Effector CD8-positive, alpha-beta T cell (primary cell): Measurements from ENCODE around the gene GPR142.
"Not testable (repeated sequence)": the region's sequence is repeated elsewhere in the genome, so short reads cannot be mapped to it uniquely, and the experiment has no call there.

Experiments
- DNase-seq: peaks from one replicate; lab custom pipeline; 2025; lab: John Stamatoyannopoulos, UW

Gene GPR142

GRCh38 chr17:74393346-74393942 lies 26.1 kb downstream of the GPR142 start:
- no peak for DNase-seq

- no peak for DNase-seq
Observed at GRCh38 chr17:74394275-74394950, 27.1 kb downstream of the GPR142 start.

GRCh38 chr17:74394977-74395376 lies 27.7 kb downstream of the GPR142 start:
- no peak for DNase-seq

- DNase-seq = no peak
Observed at GRCh38 chr17:74396567-74396966, 29.3 kb downstream of the GPR142 start.

GRCh38 chr17:74402048-74402447 lies 34.7 kb downstream of the GPR142 start:
- no peak for DNase-seq

- no peak for DNase-seq
Observed at GRCh38 chr17:74403512-74404137, 36.3 kb downstream of the GPR142 start.

GRCh38 chr17:74404218-74404617 lies 36.9 kb downstream of the GPR142 start:
- no peak for DNase-seq

- no peak for DNase-seq
Observed at GRCh38 chr17:74404789-74405188, 37.5 kb downstream of the GPR142 start.

GRCh38 chr17:74405311-74405710 lies 38.0 kb downstream of the GPR142 start:
- DNase-seq = not testable (repeated sequence)

- no peak for DNase-seq
Observed at GRCh38 chr17:74407384-74407783, 40.1 kb downstream of the GPR142 start.

- no peak for DNase-seq
Observed at GRCh38 chr17:74408262-74408661, 41.0 kb downstream of the GPR142 start.

GRCh38 chr17:74408815-74409214 lies 41.5 kb downstream of the GPR142 start:
- DNase-seq = no peak

GRCh38 chr17:74410001-74410443 lies 42.7 kb downstream of the GPR142 start:
- DNase-seq = no peak

- DNase-seq = no peak
Observed at GRCh38 chr17:74412581-74412980, 45.3 kb downstream of the GPR142 start.

GRCh38 chr17:74413491-74413890 lies 46.2 kb downstream of the GPR142 start:
- no peak for DNase-seq

- no peak for DNase-seq
Observed at GRCh38 chr17:74414510-74414909, 47.2 kb downstream of the GPR142 start.

GRCh38 chr17:74415608-74416396 lies 48.5 kb downstream of the GPR142 start:
- no peak for DNase-seq

- no peak for DNase-seq
Observed at GRCh38 chr17:74417178-74418045, 50.1 kb downstream of the GPR142 start.

- no peak for DNase-seq
Observed at GRCh38 chr17:74419928-74420411, 52.7 kb downstream of the GPR142 start.
